22Rv1 (cell line): ENCODE measurements around the gene LMO7.

Experiments
- CTCF ChIP-seq: fragments of 450-650 bp; IDR thresholded peaks from 2 replicates; pipeline ENCODE4 v1.5.1; 2017; ENCODE audit warnings: mild to moderate bottlenecking
- ZFX ChIP-seq: fragments of 450-650 bp; IDR thresholded peaks from 2 replicates; pipeline ENCODE4 v1.6.1; 2017; ENCODE audit warnings: antibody characterized with exemption, borderline replicate concordance

DNA sequence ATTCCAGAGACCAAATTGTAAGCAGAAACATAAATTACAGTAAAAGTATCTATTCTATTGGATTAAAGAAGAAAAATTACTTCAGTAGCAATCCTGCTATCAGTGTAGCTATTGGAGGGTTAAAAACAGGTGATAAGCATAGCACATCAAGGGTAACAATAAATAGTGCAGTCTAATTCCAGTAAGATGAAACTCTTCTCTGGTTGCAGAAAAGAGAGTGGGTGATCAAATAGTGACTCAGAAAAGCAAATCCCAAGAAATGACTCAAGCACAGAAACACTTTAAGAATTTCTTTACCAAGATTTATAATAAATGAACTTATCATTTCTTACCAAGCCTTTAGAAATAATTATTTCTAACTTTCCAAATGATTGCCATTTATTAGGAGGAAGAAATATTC is 135.7 kb downstream of the LMO7 start:
- no peak for TF ChIP-seq CTCF
- TF ChIP-seq ZFX, result no peak
